AG04450 (cell line): Measurements from ENCODE around the gene MAP4K1. TPM values are rescaled to one million over a fixed set of nuclear protein-coding genes. Genes with fewer than 3 reads are reported as not detected.
"Not testable (repeated sequence)": the region's sequence is repeated elsewhere in the genome, so short reads cannot be mapped to it uniquely, and the experiment has no call there.

Experiments used
- CTCF ChIA-PET: fragments of 300-600, 350-600 bp; formaldehyde crosslinking; extraction: SDS; loops from one replicate; lab custom pipeline; 2022; ENCODE audit warnings: antibody characterized with exemption, inconsistent platforms; lab: Charles Lee
- POLR2A ChIA-PET: fragments of 350-600 bp; formaldehyde crosslinking; extraction: SDS; loops from one replicate; lab custom pipeline; 2021; ENCODE audit warnings: antibody characterized with exemption, inconsistent platforms; lab: Yijun Ruan, JAX
- DNase-seq: peaks from one replicate; pipeline ENCODE4 v3.0.0-alpha.2; 2011; ENCODE audit warnings: low read depth, low spot score
- H3K27ac ChIP-seq: one replicate; pipeline ENCODE4 v1.5.1; 2012; ENCODE audit warnings: low read depth, low read length, control low read depth
- H3K27me3 ChIP-seq: one replicate; pipeline ENCODE4 v1.6.0; 2012; ENCODE audit warnings: low read length; ENCODE audit not compliant: control insufficient read depth, insufficient read depth
- H3K4me3 ChIP-seq: 2 replicates; pipeline ENCODE4 v1.5.1; 2011; ENCODE audit warnings: mild to moderate bottlenecking, low read depth, low read length, control low read depth
- H3K9me3 ChIP-seq: 2 replicates; pipeline ENCODE4 v1.5.1; 2012; ENCODE audit warnings: low read length; ENCODE audit not compliant: control insufficient read depth, insufficient read depth
- polyA plus RNA-seq: library from polyadenylated mRNA; depleted of rRNA; stranded (reverse); fragments of >200 nt; gene quantifications from 2 replicates; pipeline ENCODE4 v1.2.3, GENCODE V29; 2011
- TF ChIP-seq, protein P1 (sequence below): IDR thresholded peaks from 2 replicates; pipeline ENCODE4 v1.5.1; 2011; ENCODE audit warnings: low read depth, low read length, control low read depth, inconsistent platforms

MAP4K1 gene
- polyA plus RNA-seq, 1 experiment: 0.09 TPM

DNA sequence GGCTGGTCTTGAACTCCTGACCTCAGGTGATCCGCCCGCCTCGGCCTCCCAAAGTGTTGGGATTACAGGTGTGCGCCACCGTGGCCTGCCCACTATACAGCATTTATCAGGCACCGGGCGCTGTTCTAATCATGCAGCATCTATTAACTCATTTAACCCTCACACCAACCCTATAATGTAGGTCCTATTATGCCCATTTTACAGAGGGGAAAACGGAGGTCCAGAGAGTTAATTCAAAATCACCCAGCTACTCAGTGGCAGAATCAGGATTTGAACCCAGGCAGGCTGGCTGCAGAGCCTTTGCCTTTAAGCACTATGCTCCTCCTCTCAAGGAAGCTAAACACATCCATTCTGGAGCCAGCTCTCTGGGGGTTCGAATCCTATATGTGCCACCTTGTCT lies 54.3 kb downstream of the MAP4K1 start:
- TF ChIP-seq, protein P1, sequence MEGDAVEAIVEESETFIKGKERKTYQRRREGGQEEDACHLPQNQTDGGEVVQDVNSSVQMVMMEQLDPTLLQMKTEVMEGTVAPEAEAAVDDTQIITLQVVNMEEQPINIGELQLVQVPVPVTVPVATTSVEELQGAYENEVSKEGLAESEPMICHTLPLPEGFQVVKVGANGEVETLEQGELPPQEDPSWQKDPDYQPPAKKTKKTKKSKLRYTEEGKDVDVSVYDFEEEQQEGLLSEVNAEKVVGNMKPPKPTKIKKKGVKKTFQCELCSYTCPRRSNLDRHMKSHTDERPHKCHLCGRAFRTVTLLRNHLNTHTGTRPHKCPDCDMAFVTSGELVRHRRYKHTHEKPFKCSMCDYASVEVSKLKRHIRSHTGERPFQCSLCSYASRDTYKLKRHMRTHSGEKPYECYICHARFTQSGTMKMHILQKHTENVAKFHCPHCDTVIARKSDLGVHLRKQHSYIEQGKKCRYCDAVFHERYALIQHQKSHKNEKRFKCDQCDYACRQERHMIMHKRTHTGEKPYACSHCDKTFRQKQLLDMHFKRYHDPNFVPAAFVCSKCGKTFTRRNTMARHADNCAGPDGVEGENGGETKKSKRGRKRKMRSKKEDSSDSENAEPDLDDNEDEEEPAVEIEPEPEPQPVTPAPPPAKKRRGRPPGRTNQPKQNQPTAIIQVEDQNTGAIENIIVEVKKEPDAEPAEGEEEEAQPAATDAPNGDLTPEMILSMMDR: no peak
- ChIA-PET POLR2A (no interaction called here), CTCF (no interaction called here)
- Histone ChIP-seq H3K27ac (no peak overlapping the region), H3K4me3 (no peak overlapping the region), H3K27me3 (peaks cover 11% of the 10 kb centered on the region), H3K9me3 (no peaks in the 10 kb centered on the region; the same call in 1 of the 2 replicates)
- no peak for DNase-seq

DNA sequence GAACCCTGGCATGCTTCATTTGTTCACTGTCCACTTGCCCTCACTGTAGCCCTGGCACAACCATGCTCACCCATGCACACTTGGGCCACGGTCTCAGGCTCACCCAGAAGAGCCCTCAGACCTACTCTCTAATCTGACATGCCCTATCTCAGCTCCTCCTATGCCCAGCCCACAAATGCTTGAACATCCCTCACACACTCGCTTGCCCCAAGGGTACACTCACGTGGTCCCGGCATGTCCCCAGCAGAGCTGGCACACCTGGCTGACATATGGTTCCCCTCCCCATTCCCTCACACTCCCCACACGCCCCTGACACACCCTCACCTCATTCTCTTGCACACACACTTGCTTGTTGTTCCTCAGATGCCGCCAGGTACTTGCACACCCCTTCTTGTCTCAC lies 55.7 kb downstream of the MAP4K1 start:
- POLR2A ChIA-PET: no interaction called here
- H3K27me3 ChIP-seq: peaks cover 13% of the 10 kb centered on the region
- TF ChIP-seq, protein P1: no peak
- DNase-seq: no peak
- H3K27ac ChIP-seq: no peak overlapping the region
- CTCF ChIA-PET: no interaction called here
- no peaks in the 10 kb centered on the region; the same call in 1 of the 2 replicates for H3K9me3 ChIP-seq
- no peak overlapping the region for H3K4me3 ChIP-seq

DNA sequence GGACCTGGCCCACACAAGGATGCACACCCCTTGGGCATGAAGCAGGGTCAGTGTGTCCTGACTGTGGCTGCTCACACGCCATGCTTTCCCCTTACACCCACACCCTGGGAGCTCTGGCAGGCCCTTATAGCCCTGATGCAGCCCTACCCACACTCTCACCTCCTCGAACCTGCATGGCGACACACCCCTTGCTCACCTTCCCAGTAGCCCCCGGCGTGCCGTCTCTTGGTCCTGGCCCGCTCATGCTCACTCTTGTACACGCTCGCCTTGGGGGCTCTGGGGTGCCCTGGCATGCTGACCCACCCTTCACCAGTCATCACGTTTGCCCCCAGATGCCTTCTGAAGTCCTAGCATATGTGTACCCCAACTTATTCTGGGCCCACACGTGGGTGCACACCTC lies 56.1 kb downstream of the MAP4K1 start:
- POLR2A ChIA-PET: no interaction called here
- H3K4me3 ChIP-seq: no peak overlapping the region
- H3K27ac ChIP-seq: no peak overlapping the region
- DNase-seq: no peak
- CTCF ChIA-PET: no interaction called here
- no peaks in the 10 kb centered on the region; the same call in 1 of the 2 replicates for H3K9me3 ChIP-seq
- TF ChIP-seq, protein P1: no peak
- peaks cover 11% of the 10 kb centered on the region for H3K27me3 ChIP-seq

DNA sequence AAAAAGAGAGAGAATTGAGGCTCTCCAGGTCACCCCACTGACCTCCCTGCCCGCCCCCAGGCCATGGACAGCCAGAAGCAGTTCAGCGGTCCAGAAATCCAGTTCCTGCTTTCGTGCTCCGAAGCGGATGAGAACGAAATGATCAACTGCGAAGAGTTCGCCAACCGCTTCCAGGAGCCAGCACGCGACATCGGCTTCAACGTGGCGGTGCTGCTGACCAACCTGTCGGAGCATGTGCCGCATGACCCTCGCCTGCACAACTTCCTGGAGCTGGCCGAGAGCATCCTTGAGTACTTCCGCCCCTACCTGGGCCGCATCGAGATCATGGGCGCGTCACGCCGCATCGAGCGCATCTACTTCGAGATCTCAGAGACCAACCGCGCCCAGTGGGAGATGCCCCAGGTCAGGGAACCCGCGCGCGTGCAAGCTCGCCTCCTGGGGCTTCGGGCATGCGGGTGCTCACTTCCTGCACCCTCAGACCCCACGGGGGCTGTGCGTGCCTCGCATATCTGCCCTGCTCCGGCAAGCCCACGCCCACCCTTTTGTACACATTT lies 56.6 kb downstream of the MAP4K1 start:
- Histone ChIP-seq H3K27me3 (peaks cover 11% of the 10 kb centered on the region), H3K4me3 (no peak overlapping the region), H3K27ac (no peak overlapping the region), H3K9me3 (no peaks in the 10 kb centered on the region; the same call in 1 of the 2 replicates)
- POLR2A ChIA-PET: no interaction called here
- no peak for DNase-seq
- CTCF ChIA-PET: no interaction called here
- TF ChIP-seq, protein P1: no peak

DNA sequence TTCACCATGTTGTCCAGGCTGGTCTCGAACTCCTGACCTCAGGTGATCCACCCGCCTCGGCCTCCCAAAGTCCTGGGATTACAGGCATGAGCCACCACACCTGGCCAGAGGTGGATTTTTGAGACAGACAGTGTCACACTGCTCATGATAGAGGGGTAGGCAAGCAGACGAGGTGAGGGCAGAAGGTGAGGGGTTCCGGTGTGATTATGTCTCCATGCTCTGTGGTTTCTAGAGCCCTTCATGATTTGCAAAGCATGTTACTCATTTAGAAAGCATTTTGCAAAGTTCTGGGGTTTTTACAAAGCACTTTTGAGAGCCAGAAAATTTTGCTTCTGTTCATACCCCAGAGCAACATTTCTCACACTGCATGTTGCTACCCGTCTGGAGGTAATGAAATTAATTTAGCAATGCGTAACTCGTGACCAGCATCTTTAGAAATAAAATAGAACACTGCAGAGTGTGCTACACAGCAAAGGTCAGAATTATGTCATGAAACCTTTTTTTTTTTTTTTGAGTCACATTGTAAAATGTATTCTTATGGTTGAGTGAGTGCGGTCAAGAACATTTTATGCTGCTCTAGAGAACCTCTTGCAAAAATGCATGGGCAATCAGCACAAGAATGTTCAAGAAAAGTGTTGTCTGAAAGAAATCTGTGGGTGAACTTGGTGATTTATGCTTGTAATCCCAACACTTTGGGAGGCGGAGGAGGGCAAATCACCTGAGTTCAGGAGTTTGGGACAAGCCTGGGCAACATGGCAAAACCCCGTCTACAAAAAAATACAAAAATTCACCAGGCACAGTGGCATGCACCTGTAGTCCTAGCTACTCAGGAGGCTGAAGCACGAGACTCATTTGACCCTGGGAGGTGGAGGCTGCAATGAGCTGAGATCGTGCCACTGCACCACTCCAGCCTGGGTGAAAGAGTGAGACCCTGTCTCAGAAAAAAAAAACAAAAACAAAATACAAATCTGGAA lies 58.0 kb downstream of the MAP4K1 start:
- H3K27ac ChIP-seq: no peak overlapping the region
- peaks cover 10% of the 10 kb centered on the region for H3K27me3 ChIP-seq
- H3K4me3 ChIP-seq: no peak overlapping the region
- POLR2A ChIA-PET: no interaction called here
- CTCF ChIA-PET: interaction anchor here (0.6 kb wide), 1 partner anchor 170 kb away, joined by 6 read pairs; no protein-coding TSS in a partner anchor
- DNase-seq: no peak
- TF ChIP-seq, protein P1: no peak
- no peaks in the 10 kb centered on the region; the same call in 1 of the 2 replicates for H3K9me3 ChIP-seq

DNA sequence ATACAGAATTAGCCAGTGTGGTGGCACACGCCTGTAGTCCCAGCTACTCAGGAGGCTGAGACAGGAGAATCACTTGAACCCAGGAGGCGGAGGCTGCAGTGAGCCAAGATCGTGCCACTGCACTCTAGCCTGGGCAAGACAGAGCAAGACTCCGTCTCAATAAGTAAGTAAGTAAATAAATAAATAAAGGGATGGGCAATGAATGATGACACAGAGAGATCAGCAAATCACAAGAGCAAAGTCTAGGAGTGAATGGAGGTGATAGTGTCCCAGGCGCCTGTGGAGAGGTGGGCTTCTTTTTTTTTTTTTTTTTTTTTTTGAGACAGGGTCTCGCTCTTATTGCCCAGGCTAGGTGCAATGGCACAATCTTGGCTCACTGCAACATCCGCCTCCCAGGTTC lies 58.8 kb downstream of the MAP4K1 start:
- POLR2A ChIA-PET, DNase-seq, CTCF ChIA-PET, H3K9me3 ChIP-seq, H3K4me3 ChIP-seq, H3K27me3 ChIP-seq, H3K27ac ChIP-seq: not testable (repeated sequence)
